Natural killer cell (primary cell): ENCODE data around the gene CCSAP. TPM values are rescaled to one million over a fixed set of nuclear protein-coding genes. Genes with fewer than 3 reads are reported as not detected.

Experiments
- ATAC-seq, 3 donors: fragments of 150-1000 bp in 2 of 3; fragments of 200-7000 bp in 1 of 3; cut with Tn5 transposase; 1 replicate in 1 of 3; 2 replicates in 2 of 3; pipeline ENCODE4 v1.10.0; 2021; ENCODE audit warnings: mild to moderate bottlenecking in 2 of 3, moderate library complexity in 2 of 3
- DNase-seq, 2 donors: peaks; one replicate each; pipeline versions ENCODE4 v3.0.0 to v3.0.0-alpha.2; 2013 to 2021; ENCODE audit warnings: mixed read lengths in 1 of 2
- H3K27ac ChIP-seq: one replicate; pipeline ENCODE4 v1.5.1; 2013; ENCODE audit warnings: mild to moderate bottlenecking, low read length
- H3K27me3 ChIP-seq: one replicate; pipeline ENCODE4 v1.6.1; 2013; ENCODE audit warnings: low read length; ENCODE audit not compliant: control insufficient read depth, insufficient read depth
- H3K36me3 ChIP-seq: one replicate; pipeline ENCODE4 v1.6.1; 2013; ENCODE audit warnings: low read length; ENCODE audit not compliant: control insufficient read depth, insufficient read depth
- H3K4me1 ChIP-seq: one replicate; pipeline ENCODE4 v1.6.1; 2013; ENCODE audit warnings: low read length; ENCODE audit not compliant: control insufficient read depth, insufficient read depth
- H3K4me3 ChIP-seq: one replicate; pipeline ENCODE4 v1.5.1; 2013; ENCODE audit warnings: low read length
- H3K9me3 ChIP-seq: one replicate; pipeline ENCODE4 v1.6.1; 2013; ENCODE audit warnings: low read length; ENCODE audit not compliant: control insufficient read depth, insufficient read depth
- H3K27ac Mint-ChIP-seq, 2 donors: one replicate each; pipeline ENCODE4 v1.8.0; 2022; ENCODE audit warnings: mild to moderate bottlenecking in 2 of 2, mixed read lengths in 2 of 2, moderate library complexity in 1 of 2
- H3K27me3 Mint-ChIP-seq, 2 donors: one replicate each; pipeline ENCODE4 v1.8.0; 2022; ENCODE audit warnings: low read depth in 2 of 2, mixed read lengths in 2 of 2
- H3K36me3 Mint-ChIP-seq: one replicate; pipeline ENCODE4 v1.8.0; 2022; ENCODE audit warnings: mixed read lengths
- H3K4me1 Mint-ChIP-seq, 2 donors: one replicate each; pipeline ENCODE4 v1.8.0; 2022; ENCODE audit warnings: mixed read lengths in 2 of 2
- H3K4me3 Mint-ChIP-seq: one replicate; pipeline ENCODE4 v1.8.0; 2022; ENCODE audit warnings: mild to moderate bottlenecking, moderate library complexity, mixed read lengths
- H3K9me3 Mint-ChIP-seq, 2 donors: one replicate each; pipeline ENCODE4 v1.8.0; 2022; ENCODE audit warnings: mixed read lengths in 2 of 2
- WGBS: methylation state at CpG from one replicate; pipeline ENCODE4 v1.1.7; 2013; ENCODE audit warnings: missing lambda C conversion rate; ENCODE audit not compliant: insufficient coverage; 5-methylcytosine and 5-hydroxymethylcytosine counted together
- intact Hi-C: fragments of 100-400 bp; cut with micrococcal nuclease; formaldehyde crosslinking; loops from one replicate; pipeline ENCODE4 v1.14.2; 2022
- total RNA-seq, 4 donors: library from RNA; stranded (reverse); fragments of 120-200 nt in 1 of 4; gene quantifications; one replicate each; pipeline versions ENCODE4 v1.2.3 to v1.2.4, GENCODE V29; 2013 to 2022
- TF ChIP-seq, protein P1 (sequence below): fragments of 200-600 bp; IDR thresholded peaks from one replicate; pipeline ENCODE4 v1.8.0; 2022; ENCODE audit warnings: antibody characterized with exemption

The CCSAP gene, protein sequence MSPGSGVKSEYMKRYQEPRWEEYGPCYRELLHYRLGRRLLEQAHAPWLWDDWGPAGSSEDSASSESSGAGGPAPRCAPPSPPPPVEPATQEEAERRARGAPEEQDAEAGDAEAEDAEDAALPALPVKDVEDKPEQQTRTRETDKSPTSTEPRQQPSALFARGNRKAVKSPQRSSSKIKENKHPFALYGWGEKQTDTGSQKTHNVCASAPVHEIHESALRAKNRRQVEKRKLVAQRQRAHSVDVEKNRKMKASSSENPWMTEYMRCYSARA
- 10 to 100 TPM in 2 of 3 donors, 1 to 10 TPM in 1; 6.8 to 14.0 (median 10.2) TPM for total RNA-seq
- 11.2 TPM for total RNA-seq (2013)

DNA sequence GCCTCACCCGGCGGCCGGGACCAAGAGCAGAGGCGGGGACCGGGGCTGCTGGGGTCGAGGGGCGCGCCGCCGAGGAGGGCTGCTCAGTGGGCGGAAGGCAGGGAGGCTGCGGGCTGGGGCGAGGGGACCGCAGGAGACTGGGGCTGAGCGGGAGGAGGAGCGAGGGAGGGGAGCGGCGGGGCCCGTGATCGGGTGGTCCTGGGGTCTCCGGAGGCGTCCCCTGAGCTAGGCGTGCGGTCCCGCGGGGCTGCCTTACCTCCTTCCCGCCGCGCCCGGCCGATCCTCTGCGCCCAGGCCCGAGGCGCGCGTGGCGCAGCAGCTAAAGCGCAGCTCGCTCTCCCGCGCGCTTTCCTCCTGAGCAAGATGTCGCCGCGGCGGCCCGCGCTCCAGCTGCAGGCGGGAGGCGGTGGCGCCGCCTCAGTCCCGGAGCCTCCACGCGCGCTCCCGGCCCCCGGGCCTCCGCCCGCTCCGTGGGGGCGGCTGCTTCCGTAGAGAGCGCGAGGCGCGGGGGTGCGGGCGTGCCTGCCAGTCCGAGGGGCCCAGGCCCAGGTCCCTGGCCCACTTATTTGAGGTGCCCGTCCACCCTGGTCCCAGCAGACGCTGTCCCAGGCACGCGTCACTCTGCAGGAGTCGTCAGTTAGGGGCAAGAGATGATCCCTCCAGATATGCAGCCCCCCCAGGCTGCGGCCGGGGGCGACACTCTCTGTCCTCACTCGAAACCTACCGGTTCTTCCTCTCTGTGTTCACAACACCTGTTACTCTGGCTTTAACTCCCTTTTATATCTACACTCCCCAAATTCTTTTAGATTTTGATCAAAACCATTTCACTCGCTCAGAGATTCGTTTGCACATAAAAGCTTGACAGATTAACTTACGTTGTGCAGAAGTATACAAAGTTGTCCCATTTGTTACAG is at the start of gene CCSAP:
Gene CCSAP, minus strand, starts transcription at position 392 of the 914 bp plus-strand sequence. CDS start 582 bp downstream, outside the sequence.
- peak; percentile 52 to 71 (median 59) for ATAC-seq
- Histone ChIP-seq H3K9me3 (no peaks in the 10 kb centered on the region), H3K27ac (peak within 1 kb of the TSS; percentile 65), H3K27me3 (peaks cover 3% of the 10 kb centered on the region), H3K4me3 (peak within 1 kb of the TSS; percentile 60), H3K4me1 (peaks cover 21% of the 10 kb centered on the region), H3K36me3 (no peaks in the 10 kb centered on the region)
- TF ChIP-seq, protein P1, sequence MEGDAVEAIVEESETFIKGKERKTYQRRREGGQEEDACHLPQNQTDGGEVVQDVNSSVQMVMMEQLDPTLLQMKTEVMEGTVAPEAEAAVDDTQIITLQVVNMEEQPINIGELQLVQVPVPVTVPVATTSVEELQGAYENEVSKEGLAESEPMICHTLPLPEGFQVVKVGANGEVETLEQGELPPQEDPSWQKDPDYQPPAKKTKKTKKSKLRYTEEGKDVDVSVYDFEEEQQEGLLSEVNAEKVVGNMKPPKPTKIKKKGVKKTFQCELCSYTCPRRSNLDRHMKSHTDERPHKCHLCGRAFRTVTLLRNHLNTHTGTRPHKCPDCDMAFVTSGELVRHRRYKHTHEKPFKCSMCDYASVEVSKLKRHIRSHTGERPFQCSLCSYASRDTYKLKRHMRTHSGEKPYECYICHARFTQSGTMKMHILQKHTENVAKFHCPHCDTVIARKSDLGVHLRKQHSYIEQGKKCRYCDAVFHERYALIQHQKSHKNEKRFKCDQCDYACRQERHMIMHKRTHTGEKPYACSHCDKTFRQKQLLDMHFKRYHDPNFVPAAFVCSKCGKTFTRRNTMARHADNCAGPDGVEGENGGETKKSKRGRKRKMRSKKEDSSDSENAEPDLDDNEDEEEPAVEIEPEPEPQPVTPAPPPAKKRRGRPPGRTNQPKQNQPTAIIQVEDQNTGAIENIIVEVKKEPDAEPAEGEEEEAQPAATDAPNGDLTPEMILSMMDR: no peak
- Mint-ChIP-seq H3K9me3 (no peaks in the 10 kb centered on the region), H3K4me3 (peak within 1 kb of the TSS; percentile 93), H3K4me1 (peaks cover 31% of the 10 kb centered on the region in 2 donors), H3K27me3 (peaks cover 15 to 22% of the 10 kb centered on the region in 2 donors), H3K36me3 (no peaks in the 10 kb centered on the region), H3K27ac (peak within 1 kb of the TSS; percentile 73 to 81)
- under 1% methylated on average over 83 of the region's 83 CpGs for WGBS
- intact Hi-C loops: loop anchor here (2.0 to 5.0 kb wide), 3 partner anchors 71 to 284 kb away; partner anchors contain the start of genes RAB4A, TAF5L and URB2
- peak; percentile 54 to 84 for DNase-seq

DNA sequence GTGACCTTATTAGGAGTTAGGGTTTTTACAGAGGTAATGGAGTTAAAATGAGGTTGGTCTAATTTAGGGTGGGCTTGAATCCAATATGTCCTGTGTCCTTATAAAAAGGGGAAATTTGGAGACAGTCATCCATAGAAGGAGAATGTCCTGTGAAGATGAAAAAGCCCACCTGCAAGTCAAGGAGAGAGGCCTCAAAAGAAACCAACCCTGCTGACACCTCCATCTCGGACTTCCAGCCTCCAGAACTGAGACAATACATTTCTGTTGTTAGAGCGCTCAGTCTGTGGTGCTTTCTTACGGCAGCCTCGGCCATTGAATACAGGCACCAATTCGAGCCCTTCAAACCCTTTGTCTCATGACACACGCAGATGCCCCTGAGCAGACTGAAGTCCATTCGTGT is 47.3 kb upstream of the CCSAP start:
- WGBS: 93% methylated on average over 7 of the region's 7 CpGs
- Mint-ChIP-seq H3K27me3 (peaks cover 13 to 27% of the 10 kb centered on the region in 2 donors), H3K36me3 (no peaks in the 10 kb centered on the region)

DNA sequence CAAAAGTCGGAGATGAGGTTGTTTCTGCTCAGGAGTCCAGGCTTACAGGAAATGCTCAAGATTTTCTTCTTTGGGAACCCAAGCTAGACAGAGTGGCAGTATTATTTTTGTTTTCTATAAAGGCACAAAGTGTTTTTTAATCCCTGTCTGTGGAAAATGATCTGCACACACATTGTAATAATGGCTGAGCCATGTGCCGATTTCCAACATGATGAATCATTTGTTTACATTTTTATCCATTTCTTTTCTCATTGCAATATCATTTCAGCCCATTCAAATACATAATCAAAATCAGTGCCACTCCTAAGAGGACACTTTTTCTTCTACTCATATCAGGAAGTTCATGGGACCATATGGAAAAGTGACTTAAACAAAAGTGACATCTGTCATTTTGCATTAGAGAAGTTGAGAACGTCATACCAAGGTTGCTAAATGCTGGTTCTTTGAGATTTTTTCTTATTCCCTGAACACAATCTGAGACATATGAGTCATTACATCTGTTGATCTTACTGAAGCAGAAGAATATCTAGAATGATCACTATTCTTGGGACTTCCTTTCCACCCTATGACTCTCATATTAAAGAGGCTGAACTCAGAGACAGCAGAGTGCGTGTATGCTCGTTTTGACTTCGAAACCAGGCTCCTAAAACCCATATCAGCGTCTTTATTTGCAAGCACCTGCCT is 46.2 kb upstream of the CCSAP start:
- H3K4me1 Mint-ChIP-seq: no peaks in the 10 kb centered on the region
- H3K36me3 Mint-ChIP-seq: no peaks in the 10 kb centered on the region
- peaks cover 11 to 28% of the 10 kb centered on the region in 2 donors for H3K27me3 Mint-ChIP-seq
- H3K4me3 Mint-ChIP-seq: no peak overlapping the region
- Histone ChIP-seq H3K4me3 (no peak overlapping the region), H3K4me1 (no peaks in the 10 kb centered on the region), H3K36me3 (no peaks in the 10 kb centered on the region), H3K27me3 (no peaks in the 10 kb centered on the region), H3K9me3 (no peaks in the 10 kb centered on the region), H3K27ac (no peak overlapping the region)
- WGBS: 81% methylated on average over 6 of the region's 7 CpGs
- intact Hi-C loops: no loop called here
- no peaks in the 10 kb centered on the region for H3K9me3 Mint-ChIP-seq
- no peak overlapping the region for H3K27ac Mint-ChIP-seq
- DNase-seq (no peak), ATAC-seq (no peak)
- TF ChIP-seq, protein P1: no peak

More for the DNA sequence above, 47.3 kb upstream of the CCSAP start:
- Histone ChIP-seq H3K4me1 (no peaks in the 10 kb centered on the region), H3K27ac (no peak overlapping the region), H3K9me3 (no peaks in the 10 kb centered on the region), H3K27me3 (no peaks in the 10 kb centered on the region), H3K36me3 (no peaks in the 10 kb centered on the region), H3K4me3 (no peak overlapping the region)
- Mint-ChIP-seq H3K27ac (no peak overlapping the region), H3K4me3 (no peak overlapping the region), H3K4me1 (no peaks in the 10 kb centered on the region), H3K9me3 (no peaks in the 10 kb centered on the region)
- ATAC-seq: no peak
- no peak for DNase-seq
- intact Hi-C loops: no loop called here
- TF ChIP-seq, protein P1: no peak
